Smooth muscle cell (in vitro differentiated cells): Measurements from ENCODE around the gene SAP25. TPM values are rescaled to one million over a fixed set of nuclear protein-coding genes. Genes with fewer than 3 reads are reported as not detected.

Source experiments
- DNase-seq: peaks from one replicate; lab custom pipeline; 2025; ENCODE audit not compliant: unreplicated experiment; lab: John Stamatoyannopoulos, UW
- H2AFZ ChIP-seq: fragments of 200-600 bp; sonication (generic); 2 replicates; pipeline ENCODE4 v1.6.0; 2016; ENCODE audit warnings: antibody characterized with exemption, low read depth, mild to moderate bottlenecking
- H3F3A ChIP-seq: fragments of 200-600 bp; sonication (generic); 2 replicates; pipeline ENCODE4 v1.6.0; 2017; ENCODE audit warnings: antibody characterized with exemption, low read depth
- H3K27ac ChIP-seq: fragments of 200-600 bp; sonication (generic); 2 replicates; pipeline ENCODE4 v1.5.1; 2016; ENCODE audit warnings: low read depth, mild to moderate bottlenecking
- H3K27me3 ChIP-seq: fragments of 200-600 bp; sonication (generic); 2 replicates; pipeline ENCODE4 v1.6.1; 2016; ENCODE audit warnings: low read depth, mild to moderate bottlenecking
- H3K36me3 ChIP-seq: fragments of 200-600 bp; sonication (generic); 2 replicates; pipeline ENCODE4 v1.5.1; 2016; ENCODE audit warnings: low read depth
- H3K4me1 ChIP-seq: fragments of 200-600 bp; sonication (generic); 2 replicates; pipeline ENCODE4 v1.5.1; 2016; ENCODE audit warnings: low read depth
- H3K4me2 ChIP-seq: fragments of 200-600 bp; sonication (generic); 2 replicates; pipeline ENCODE4 v1.6.0; 2016; ENCODE audit warnings: mild to moderate bottlenecking
- H3K4me3 ChIP-seq: fragments of 200-600 bp; sonication (generic); 2 replicates; pipeline ENCODE4 v1.5.1; 2016; ENCODE audit warnings: mild to moderate bottlenecking
- H3K79me2 ChIP-seq: fragments of 200-600 bp; sonication (generic); 2 replicates; pipeline ENCODE4 v1.6.0; 2016; ENCODE audit warnings: low read depth, mild to moderate bottlenecking
- H3K9ac ChIP-seq: fragments of 200-600 bp; sonication (generic); 2 replicates; pipeline ENCODE4 v1.6.0; 2016; ENCODE audit warnings: low read depth
- H3K9me3 ChIP-seq: fragments of 200-600 bp; sonication (generic); replicated peaks from 2 replicates; pipeline ENCODE4 v1.5.1; 2016; ENCODE audit warnings: low read depth
- H4K20me1 ChIP-seq: fragments of 200-600 bp; sonication (generic); 2 replicates; pipeline ENCODE4 v1.6.0; 2016; ENCODE audit warnings: low read depth
- WGBS: methylation state at CpG from one replicate; pipeline ENCODE4 v1.1.7; 2016; ENCODE audit warnings: low lambda C conversion rate; 5-methylcytosine and 5-hydroxymethylcytosine counted together
- polyA plus RNA-seq: library from polyadenylated mRNA; unstranded; fragments of >200 nt; fragmentation: Nextera tagmentation; extraction: Ambion mirVana; gene quantifications from 2 replicates; pipeline ENCODE4 v1.2.1, GENCODE V29; 2016
- total RNA-seq: library from RNA; depleted of rRNA; stranded (reverse); fragments of >200 nt; gene quantifications from 2 replicates; pipeline ENCODE4 v1.2.3, GENCODE V29; 2014
- TF ChIP-seq, protein P1 (sequence below): fragments of 200-600 bp; sonication (generic); IDR thresholded peaks from 2 replicates; pipeline ENCODE4 v1.5.1; 2017; ENCODE audit warnings: borderline replicate concordance, mild to moderate bottlenecking, antibody characterized with exemption; ENCODE audit not compliant: insufficient read depth, poor library complexity, severe bottlenecking

SAP25 gene
- total and polyA plus RNA-seq, 2 experiments from 2014 or later = 1.9 TPM; not detected in 1

DNA sequence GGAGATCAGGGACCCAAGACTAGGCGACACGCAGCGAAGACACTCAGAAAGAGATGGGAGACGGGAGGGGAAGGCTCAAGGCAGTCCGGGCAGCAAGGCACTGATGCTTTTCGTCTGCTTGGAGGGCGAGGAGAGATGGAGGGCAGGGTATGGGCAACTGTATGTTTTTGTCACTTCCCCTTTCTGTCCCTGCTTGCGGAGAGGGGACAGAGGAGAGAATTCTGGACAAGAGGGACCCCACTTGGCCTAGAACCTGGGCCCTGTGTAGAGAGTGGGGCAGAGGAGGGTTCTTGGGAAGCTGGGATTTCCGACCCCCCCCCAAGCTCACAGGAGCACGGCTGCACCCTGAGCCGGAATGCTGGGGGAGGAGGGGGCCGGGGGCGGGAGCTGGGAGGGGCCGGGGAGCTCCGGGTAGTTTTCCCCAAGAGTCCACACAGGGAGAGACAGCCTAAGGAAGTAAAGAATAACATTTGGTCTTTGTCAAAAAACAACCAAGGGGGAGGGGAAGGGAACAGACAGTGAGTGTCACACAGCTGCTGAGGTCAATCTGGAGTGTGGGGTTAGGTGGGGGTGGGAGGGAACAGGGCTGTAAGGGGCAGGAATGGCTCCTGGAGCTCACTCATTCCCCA is 10.5 kb upstream of the SAP25 start:
- Histone ChIP-seq H3K4me3 (peak overlapping the region; percentile 75), H3K27me3 (no peaks in the 10 kb centered on the region), H3K9me3 (no peaks in the 10 kb centered on the region), H3K79me2 (peaks cover 13% of the 10 kb centered on the region), H3K4me2 (peak overlapping the region; percentile 83), H4K20me1 (peaks cover 41% of the 10 kb centered on the region), H3K9ac (no peak overlapping the region), H2AFZ (no peak overlapping the region), H3K4me1 (peaks cover 16% of the 10 kb centered on the region), H3K27ac (peak overlapping the region; percentile 83), H3F3A (peaks cover 11% of the 10 kb centered on the region), H3K36me3 (peaks cover 6% of the 10 kb centered on the region)
- TF ChIP-seq, protein P1, sequence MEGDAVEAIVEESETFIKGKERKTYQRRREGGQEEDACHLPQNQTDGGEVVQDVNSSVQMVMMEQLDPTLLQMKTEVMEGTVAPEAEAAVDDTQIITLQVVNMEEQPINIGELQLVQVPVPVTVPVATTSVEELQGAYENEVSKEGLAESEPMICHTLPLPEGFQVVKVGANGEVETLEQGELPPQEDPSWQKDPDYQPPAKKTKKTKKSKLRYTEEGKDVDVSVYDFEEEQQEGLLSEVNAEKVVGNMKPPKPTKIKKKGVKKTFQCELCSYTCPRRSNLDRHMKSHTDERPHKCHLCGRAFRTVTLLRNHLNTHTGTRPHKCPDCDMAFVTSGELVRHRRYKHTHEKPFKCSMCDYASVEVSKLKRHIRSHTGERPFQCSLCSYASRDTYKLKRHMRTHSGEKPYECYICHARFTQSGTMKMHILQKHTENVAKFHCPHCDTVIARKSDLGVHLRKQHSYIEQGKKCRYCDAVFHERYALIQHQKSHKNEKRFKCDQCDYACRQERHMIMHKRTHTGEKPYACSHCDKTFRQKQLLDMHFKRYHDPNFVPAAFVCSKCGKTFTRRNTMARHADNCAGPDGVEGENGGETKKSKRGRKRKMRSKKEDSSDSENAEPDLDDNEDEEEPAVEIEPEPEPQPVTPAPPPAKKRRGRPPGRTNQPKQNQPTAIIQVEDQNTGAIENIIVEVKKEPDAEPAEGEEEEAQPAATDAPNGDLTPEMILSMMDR = no peak
- DNase-seq = no peak
- 54% methylated on average over 11 of the region's 15 CpGs for WGBS

DNA sequence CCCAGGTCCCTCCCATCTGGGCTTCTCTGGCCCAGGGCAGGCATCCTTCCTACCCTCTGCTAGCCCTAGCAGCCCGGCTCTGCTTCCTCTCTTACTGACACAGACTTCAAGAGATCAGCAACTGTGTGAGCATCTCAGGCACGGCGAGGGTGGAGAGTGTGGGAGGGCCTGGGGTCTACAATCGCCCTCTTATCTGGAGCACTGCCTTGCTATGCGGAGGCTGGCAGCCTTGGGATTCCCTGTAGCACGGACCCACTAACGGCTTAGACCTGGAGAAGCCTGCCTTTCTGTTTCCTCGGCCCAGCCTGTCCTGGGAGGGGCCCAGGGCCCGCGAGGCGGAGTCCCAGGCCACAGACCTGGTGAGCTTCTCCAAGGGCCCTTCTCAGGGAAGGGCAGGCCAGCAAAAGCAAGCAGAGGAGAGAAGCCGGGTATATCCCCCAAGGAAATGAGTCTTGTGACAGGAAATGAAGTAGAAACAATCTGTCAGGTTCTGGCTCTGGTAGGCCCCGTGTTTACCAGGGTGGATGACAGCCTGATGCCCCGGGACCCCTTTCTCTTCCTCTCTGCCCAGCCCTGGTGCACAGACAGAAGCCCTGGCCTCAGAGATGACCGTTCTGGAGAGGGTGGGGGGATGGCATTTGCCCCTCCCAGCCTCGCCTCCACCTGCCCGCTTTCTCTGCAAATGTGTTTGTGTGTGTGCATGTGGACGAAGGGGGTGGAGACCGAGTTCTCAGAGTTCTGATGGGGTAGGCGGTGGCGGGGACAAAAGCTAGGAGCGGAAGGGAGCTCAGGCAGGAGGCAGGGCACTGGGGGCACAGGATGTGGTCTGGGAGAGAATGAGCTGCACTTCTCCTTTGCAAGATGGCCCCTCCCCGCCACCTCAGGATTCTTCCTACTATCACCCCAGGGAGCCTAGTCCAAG is 9.7 kb upstream of the SAP25 start:
- H3F3A ChIP-seq = peaks cover 11% of the 10 kb centered on the region
- H3K27ac ChIP-seq = peak overlapping the region; percentile 83
- H3K79me2 ChIP-seq = peaks cover 13% of the 10 kb centered on the region
- WGBS = 43% methylated on average over 23 of the region's 23 CpGs
- TF ChIP-seq, protein P1 = no peak
- peak overlapping the region; percentile 75 for H3K4me3 ChIP-seq
- H3K27me3 ChIP-seq = no peaks in the 10 kb centered on the region
- H3K9me3 ChIP-seq = no peaks in the 10 kb centered on the region
- peak; percentile 12 for DNase-seq
- H3K9ac ChIP-seq = no peak overlapping the region
- H3K4me1 ChIP-seq = peaks cover 16% of the 10 kb centered on the region
- H3K36me3 ChIP-seq = peaks cover 6% of the 10 kb centered on the region
- no peak overlapping the region for H2AFZ ChIP-seq
- H4K20me1 ChIP-seq = peaks cover 41% of the 10 kb centered on the region
- peak overlapping the region; percentile 83 for H3K4me2 ChIP-seq

- Histone ChIP-seq H3K27ac (peak overlapping the region; percentile 83), H2AFZ (no peak overlapping the region), H3K9ac (no peak overlapping the region), H3K4me2 (peak overlapping the region; percentile 83), H3K27me3 (no peaks in the 10 kb centered on the region), H3K36me3 (peaks cover 6% of the 10 kb centered on the region), H4K20me1 (peaks cover 41% of the 10 kb centered on the region), H3F3A (peaks cover 11% of the 10 kb centered on the region), H3K79me2 (peaks cover 13% of the 10 kb centered on the region), H3K9me3 (no peaks in the 10 kb centered on the region), H3K4me1 (peaks cover 16% of the 10 kb centered on the region), H3K4me3 (no peak overlapping the region)
- no peak for DNase-seq
- WGBS = 70% methylated on average over 8 of the region's 11 CpGs
- TF ChIP-seq, protein P1 = no peak
Observed at GRCh38 chr7:100582650-100583049, 8.9 kb upstream of the SAP25 start.
